ENCODE results near the gene RAD51B. TPM values are rescaled to one million over a fixed set of nuclear protein-coding genes. Genes with fewer than 3 reads are reported as not detected.

RAD51B gene
- total and polyA plus RNA-seq, 8 donors, result 1.8 to 30.7 (median 15.3) TPM

DNA sequence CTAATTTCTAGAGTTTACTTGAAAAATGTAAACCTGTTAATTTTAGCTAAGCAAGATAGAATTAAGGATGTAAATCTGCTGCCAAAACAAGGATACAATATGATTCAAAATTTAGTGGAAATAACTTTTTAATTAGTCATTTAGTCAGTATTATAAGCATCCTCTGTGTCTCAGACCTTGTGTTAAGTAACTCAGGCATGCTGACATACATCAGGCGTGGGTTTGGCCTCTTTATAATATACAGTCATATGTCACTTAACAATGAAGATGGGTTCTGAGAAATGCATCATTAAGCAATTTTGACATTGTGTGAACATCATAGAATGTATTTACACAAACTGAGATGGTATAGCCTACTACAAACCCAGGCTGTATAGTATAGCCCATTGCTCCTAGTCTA, 586.4 kb downstream of the RAD51B start:
- H3K4me1 ChIP-seq, result peaks cover 0 to 53% (median 21%) of the 10 kb centered on the region in 4 donors
- H3K27me3 ChIP-seq, result no peaks in the 10 kb centered on the region
- WGBS, 5 donors, result 83 to 95% (median 93%) methylated on average over 1 of the region's 1 CpG
- H3K4me3 ChIP-seq, result no peak overlapping the region
- DNase-seq, result no peak
- H3K36me3 ChIP-seq, result no peaks in the 10 kb centered on the region
- no peaks in the 10 kb centered on the region for H3K9me3 ChIP-seq
- TF ChIP-seq POLR2AphosphoS5 (IDR thresholded peaks at IDR 0.05), result no peak
- no peak for TF ChIP-seq EP300 (IDR thresholded peaks at IDR 0.05)
- TF ChIP-seq POLR2A (IDR thresholded peaks at IDR 0.05), result no peak
- TF ChIP-seq, protein P1, sequence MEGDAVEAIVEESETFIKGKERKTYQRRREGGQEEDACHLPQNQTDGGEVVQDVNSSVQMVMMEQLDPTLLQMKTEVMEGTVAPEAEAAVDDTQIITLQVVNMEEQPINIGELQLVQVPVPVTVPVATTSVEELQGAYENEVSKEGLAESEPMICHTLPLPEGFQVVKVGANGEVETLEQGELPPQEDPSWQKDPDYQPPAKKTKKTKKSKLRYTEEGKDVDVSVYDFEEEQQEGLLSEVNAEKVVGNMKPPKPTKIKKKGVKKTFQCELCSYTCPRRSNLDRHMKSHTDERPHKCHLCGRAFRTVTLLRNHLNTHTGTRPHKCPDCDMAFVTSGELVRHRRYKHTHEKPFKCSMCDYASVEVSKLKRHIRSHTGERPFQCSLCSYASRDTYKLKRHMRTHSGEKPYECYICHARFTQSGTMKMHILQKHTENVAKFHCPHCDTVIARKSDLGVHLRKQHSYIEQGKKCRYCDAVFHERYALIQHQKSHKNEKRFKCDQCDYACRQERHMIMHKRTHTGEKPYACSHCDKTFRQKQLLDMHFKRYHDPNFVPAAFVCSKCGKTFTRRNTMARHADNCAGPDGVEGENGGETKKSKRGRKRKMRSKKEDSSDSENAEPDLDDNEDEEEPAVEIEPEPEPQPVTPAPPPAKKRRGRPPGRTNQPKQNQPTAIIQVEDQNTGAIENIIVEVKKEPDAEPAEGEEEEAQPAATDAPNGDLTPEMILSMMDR (IDR thresholded peaks at IDR 0.05), result no peak
- no peak overlapping the region for H3K27ac ChIP-seq
- intact Hi-C loops (cut with DNase I; ENCODE audit: low total_unique reads), result no loop called here

DNA sequence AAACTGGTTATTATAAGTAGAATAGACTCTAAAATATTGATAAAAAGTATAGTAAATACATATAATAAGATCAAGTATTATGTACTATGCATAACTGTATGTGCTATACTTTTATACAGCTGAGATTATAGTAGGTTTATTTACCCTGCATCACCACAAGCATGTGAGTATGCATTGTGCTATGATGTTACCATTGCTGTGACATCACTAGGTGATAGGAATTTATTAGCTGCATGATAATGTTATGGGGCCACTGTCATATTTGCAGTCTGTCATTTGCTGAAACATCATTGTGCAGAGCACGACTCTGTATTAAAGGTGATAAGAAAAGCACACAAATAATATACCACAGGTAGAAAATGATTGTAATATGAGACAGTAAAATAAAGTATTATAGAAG, 587.7 kb downstream of the RAD51B start:
- WGBS, 5 donors, result 32 to 61% (median 42%) methylated on average over 1 of the region's 1 CpG
- no peaks in the 10 kb centered on the region for H3K36me3 ChIP-seq
- H3K9me3 ChIP-seq, result no peaks in the 10 kb centered on the region
- H3K27me3 ChIP-seq, result no peaks in the 10 kb centered on the region
- intact Hi-C loops (cut with DNase I; ENCODE audit: low total_unique reads), result no loop called here
- no peak for DNase-seq
- no peak overlapping the region for H3K27ac ChIP-seq
- H3K4me1 ChIP-seq, result peaks cover 0 to 49% (median 15%) of the 10 kb centered on the region in 4 donors
- TF ChIP-seq, protein P1 (IDR thresholded peaks at IDR 0.05), result no peak
- TF ChIP-seq POLR2A (IDR thresholded peaks at IDR 0.05) (no peak), POLR2AphosphoS5 (IDR thresholded peaks at IDR 0.05) (no peak), EP300 (IDR thresholded peaks at IDR 0.05) (no peak)
- H3K4me3 ChIP-seq, result no peak overlapping the region

GRCh38 chr14:68407825-68408224, 588.2 kb downstream of the RAD51B start:
- DNase-seq, result no peak
- Histone ChIP-seq H3K9me3 (no peaks in the 10 kb centered on the region), H3K4me1 (peaks cover 0 to 49% (median 12%) of the 10 kb centered on the region in 4 donors), H3K36me3 (no peaks in the 10 kb centered on the region), H3K4me3 (no peak overlapping the region), H3K27me3 (no peaks in the 10 kb centered on the region), H3K27ac (no peak overlapping the region)
- TF ChIP-seq POLR2A (IDR thresholded peaks at IDR 0.05) (no peak), POLR2AphosphoS5 (IDR thresholded peaks at IDR 0.05) (no peak), EP300 (IDR thresholded peaks at IDR 0.05) (no peak)
- TF ChIP-seq, protein P1 (IDR thresholded peaks at IDR 0.05), result no peak
- WGBS, 5 donors, result 79 to 98% (median 93%) methylated on average over 1 of the region's 1 CpG
- intact Hi-C loops (cut with DNase I; ENCODE audit: low total_unique reads), result no loop called here

DNA sequence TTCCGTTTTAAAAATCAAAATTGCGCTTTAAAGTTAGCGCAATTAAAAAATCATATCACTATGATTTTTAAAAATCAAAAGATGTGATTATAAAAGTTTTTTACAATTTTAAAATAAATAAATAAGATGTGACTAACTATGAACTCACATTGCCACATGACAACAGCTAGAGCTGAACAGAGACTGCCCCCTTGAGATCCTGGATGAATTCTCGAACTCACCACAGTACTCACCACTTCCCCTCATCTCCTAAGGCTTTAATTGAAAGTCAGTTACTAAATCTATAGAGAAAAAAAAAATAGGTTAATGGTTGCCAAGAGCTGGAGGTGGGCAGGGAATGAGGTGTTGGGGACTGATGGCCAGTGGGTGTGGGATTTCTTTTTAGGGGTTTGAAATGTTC, 589.1 kb downstream of the RAD51B start:
- H3K36me3 ChIP-seq, result no peaks in the 10 kb centered on the region
- peaks cover 0 to 49% (median 7%) of the 10 kb centered on the region in 4 donors for H3K4me1 ChIP-seq
- TF ChIP-seq POLR2AphosphoS5 (IDR thresholded peaks at IDR 0.05), result no peak
- TF ChIP-seq, protein P1 (IDR thresholded peaks at IDR 0.05), result no peak
- TF ChIP-seq EP300 (IDR thresholded peaks at IDR 0.05), result no peak
- no peak for TF ChIP-seq POLR2A (IDR thresholded peaks at IDR 0.05)
- WGBS, 5 donors, result 90 to 95% (median 93%) methylated on average over 4 of the region's 4 CpGs
- intact Hi-C loops (cut with DNase I; ENCODE audit: low total_unique reads), result no loop called here
- H3K27ac ChIP-seq, result no peak overlapping the region
- H3K9me3 ChIP-seq, result no peaks in the 10 kb centered on the region
- H3K4me3 ChIP-seq, result no peak overlapping the region
- no peak for DNase-seq
- no peaks in the 10 kb centered on the region for H3K27me3 ChIP-seq
